HG03439 (cell line): ENCODE data around the gene CDK9.

Source experiments
- ATAC-seq: cut with Tn5 transposase; IDR thresholded peaks from one replicate; pipeline ENCODE4 v1.9.1; 2021; ENCODE audit warnings: mild to moderate bottlenecking, moderate library complexity; ENCODE audit not compliant: unreplicated experiment

Gene CDK9

GRCh38 chr9:127801955-127802575 lies 16.2 kb downstream of the CDK9 start:
- no peak for ATAC-seq

GRCh38 chr9:127802576-127803443 lies 17.0 kb downstream of the CDK9 start, which contains the start of gene FPGS:
TSS of gene FPGS (plus strand) at chr9:127802882. CDS start at chr9:127802925, 43 bp downstream.
- ATAC-seq = peak; percentile 72

GRCh38 chr9:127803507-127804352 lies 17.9 kb downstream of the CDK9 start:
- no peak for ATAC-seq

- no peak for ATAC-seq
Measured at GRCh38 chr9:127805620-127806019, 19.8 kb downstream of the CDK9 start.

GRCh38 chr9:127806871-127807270 lies 21.0 kb downstream of the CDK9 start:
- no peak for ATAC-seq

- ATAC-seq = no peak
Measured at GRCh38 chr9:127808347-127809001, 22.6 kb downstream of the CDK9 start.

- ATAC-seq = no peak
Measured at GRCh38 chr9:127809002-127809539, 23.2 kb downstream of the CDK9 start.

GRCh38 chr9:127809540-127810377 lies 23.9 kb downstream of the CDK9 start:
- no peak for ATAC-seq

- no peak for ATAC-seq
Measured at GRCh38 chr9:127810378-127811187, 24.7 kb downstream of the CDK9 start.

GRCh38 chr9:127812011-127812410 lies 26.2 kb downstream of the CDK9 start:
- ATAC-seq = no peak

GRCh38 chr9:127812936-127813675 lies 27.3 kb downstream of the CDK9 start:
- ATAC-seq = no peak

GRCh38 chr9:127813686-127814226 lies 27.9 kb downstream of the CDK9 start:
- ATAC-seq = no peak

GRCh38 chr9:127814619-127815511 lies 29.0 kb downstream of the CDK9 start:
- no peak for ATAC-seq

- no peak for ATAC-seq
Measured at GRCh38 chr9:127815512-127816361, 29.9 kb downstream of the CDK9 start.

GRCh38 chr9:127816362-127816725 lies 30.5 kb downstream of the CDK9 start:
- ATAC-seq = no peak

GRCh38 chr9:127816728-127817127 lies 30.9 kb downstream of the CDK9 start:
- no peak for ATAC-seq
